GM12891 (cell line): Measurements from ENCODE around the gene ARHGAP12.

ENCODE experiments used
- PAX5 ChIP-seq: IDR thresholded peaks from 2 replicates; pipeline ENCODE4 v1.6.1; 2011; ENCODE audit warnings: low read length, moderate library complexity, mild to moderate bottlenecking; ENCODE audit not compliant: insufficient read depth, severe bottlenecking
- POLR2A ChIP-seq: IDR thresholded peaks from 2 replicates; pipeline ENCODE4 v1.6.1; 2011; ENCODE audit warnings: low read depth, low read length, control low read depth
- POLR2AphosphoS5 ChIP-seq: IDR thresholded peaks from 2 replicates; pipeline ENCODE4 v1.6.1; 2011; ENCODE audit warnings: low read depth, low read length, control low read depth
- POU2F2 ChIP-seq: IDR thresholded peaks from 2 replicates; pipeline ENCODE4 v1.6.1; 2011; ENCODE audit warnings: low read depth, mild to moderate bottlenecking, control low read depth, low read length, moderate library complexity
- SPI1 ChIP-seq: IDR thresholded peaks from 2 replicates; pipeline ENCODE4 v1.6.1; 2011; ENCODE audit warnings: low read depth, low read length, control low read depth
- TAF1 ChIP-seq: IDR thresholded peaks from 2 replicates; pipeline ENCODE4 v1.6.1; 2011; ENCODE audit warnings: low read depth, low read length, control low read depth

DNA sequence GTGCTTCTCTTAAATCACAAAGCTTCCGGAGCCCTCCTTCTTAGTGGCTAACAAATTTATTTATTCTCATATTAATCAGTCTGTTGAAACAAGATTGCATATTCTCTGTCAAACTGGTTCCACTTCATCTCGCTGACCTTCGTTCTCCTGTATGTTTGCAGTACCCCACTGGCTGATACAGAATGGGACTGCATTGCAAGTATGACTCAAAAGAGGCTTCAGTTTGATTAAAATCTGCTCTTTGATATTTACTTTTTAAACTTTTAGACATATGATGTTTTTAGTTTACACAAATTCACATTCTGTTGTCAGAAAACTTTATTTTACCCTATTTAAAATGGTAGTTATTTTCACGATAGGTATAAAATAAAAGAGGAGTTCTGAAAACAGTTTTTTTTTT lies 14.3 kb upstream of the ARHGAP12 start:
- no peak for TF ChIP-seq POLR2AphosphoS5
- no peak for TF ChIP-seq POLR2A
- no peak for TF ChIP-seq PAX5
- no peak for TF ChIP-seq TAF1
- no peak for TF ChIP-seq SPI1
- TF ChIP-seq POU2F2 = no peak
